ENCODE results near the gene UFD1.

- TF ChIP-seq, protein P1, sequence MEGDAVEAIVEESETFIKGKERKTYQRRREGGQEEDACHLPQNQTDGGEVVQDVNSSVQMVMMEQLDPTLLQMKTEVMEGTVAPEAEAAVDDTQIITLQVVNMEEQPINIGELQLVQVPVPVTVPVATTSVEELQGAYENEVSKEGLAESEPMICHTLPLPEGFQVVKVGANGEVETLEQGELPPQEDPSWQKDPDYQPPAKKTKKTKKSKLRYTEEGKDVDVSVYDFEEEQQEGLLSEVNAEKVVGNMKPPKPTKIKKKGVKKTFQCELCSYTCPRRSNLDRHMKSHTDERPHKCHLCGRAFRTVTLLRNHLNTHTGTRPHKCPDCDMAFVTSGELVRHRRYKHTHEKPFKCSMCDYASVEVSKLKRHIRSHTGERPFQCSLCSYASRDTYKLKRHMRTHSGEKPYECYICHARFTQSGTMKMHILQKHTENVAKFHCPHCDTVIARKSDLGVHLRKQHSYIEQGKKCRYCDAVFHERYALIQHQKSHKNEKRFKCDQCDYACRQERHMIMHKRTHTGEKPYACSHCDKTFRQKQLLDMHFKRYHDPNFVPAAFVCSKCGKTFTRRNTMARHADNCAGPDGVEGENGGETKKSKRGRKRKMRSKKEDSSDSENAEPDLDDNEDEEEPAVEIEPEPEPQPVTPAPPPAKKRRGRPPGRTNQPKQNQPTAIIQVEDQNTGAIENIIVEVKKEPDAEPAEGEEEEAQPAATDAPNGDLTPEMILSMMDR (IDR thresholded peaks at IDR 0.05): no peak
- TF ChIP-seq EZH2 (IDR thresholded peaks at IDR 0.05; ENCODE audit: borderline replicate concordance, insufficient read depth, low read depth, low read length, poor library complexity, severe bottlenecking): no peak
These were observed 37.6 kb upstream of the UFD1 start for GRCh38 chr22:19516378-19517170.
